B cell (primary cell): ENCODE measurements around the gene TSHZ3.

Experiments used
- EZH2 ChIP-seq: IDR thresholded peaks from 2 replicates; pipeline ENCODE4 v1.6.1; 2012; ENCODE audit warnings: borderline replicate concordance, low read depth, mild to moderate bottlenecking, moderate library complexity, low read length; ENCODE audit not compliant: insufficient read depth, poor library complexity, severe bottlenecking
- TF ChIP-seq, protein P1 (sequence below): fragments of 200-600 bp; IDR thresholded peaks from one replicate; pipeline ENCODE4 v1.8.0; 2022; ENCODE audit warnings: antibody characterized with exemption, mild to moderate bottlenecking

DNA sequence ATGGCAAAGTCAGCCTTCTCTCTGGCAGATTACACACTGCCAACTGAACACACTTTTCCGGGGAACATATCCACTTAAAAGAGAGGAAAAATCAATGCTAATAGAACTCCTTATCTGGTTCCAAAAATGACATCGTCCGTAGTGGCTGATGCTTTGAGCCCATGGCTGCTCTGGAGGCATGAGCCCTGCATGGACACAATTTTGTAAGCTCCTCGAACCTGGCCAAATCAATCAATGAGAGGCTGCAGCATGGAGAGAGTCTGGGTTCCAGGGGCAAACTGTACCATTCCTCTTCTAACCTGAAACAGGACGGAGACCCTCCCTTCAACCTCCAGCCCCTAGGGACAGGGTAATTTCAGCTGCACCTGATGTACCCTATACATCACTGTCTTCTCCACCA is 21.0 kb upstream of the TSHZ3 start:
- TF ChIP-seq, protein P1, sequence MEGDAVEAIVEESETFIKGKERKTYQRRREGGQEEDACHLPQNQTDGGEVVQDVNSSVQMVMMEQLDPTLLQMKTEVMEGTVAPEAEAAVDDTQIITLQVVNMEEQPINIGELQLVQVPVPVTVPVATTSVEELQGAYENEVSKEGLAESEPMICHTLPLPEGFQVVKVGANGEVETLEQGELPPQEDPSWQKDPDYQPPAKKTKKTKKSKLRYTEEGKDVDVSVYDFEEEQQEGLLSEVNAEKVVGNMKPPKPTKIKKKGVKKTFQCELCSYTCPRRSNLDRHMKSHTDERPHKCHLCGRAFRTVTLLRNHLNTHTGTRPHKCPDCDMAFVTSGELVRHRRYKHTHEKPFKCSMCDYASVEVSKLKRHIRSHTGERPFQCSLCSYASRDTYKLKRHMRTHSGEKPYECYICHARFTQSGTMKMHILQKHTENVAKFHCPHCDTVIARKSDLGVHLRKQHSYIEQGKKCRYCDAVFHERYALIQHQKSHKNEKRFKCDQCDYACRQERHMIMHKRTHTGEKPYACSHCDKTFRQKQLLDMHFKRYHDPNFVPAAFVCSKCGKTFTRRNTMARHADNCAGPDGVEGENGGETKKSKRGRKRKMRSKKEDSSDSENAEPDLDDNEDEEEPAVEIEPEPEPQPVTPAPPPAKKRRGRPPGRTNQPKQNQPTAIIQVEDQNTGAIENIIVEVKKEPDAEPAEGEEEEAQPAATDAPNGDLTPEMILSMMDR, result no peak
- TF ChIP-seq EZH2, result no peak
